Subcutaneous abdominal adipose tissue (tissue), 5 donors: Measurements from ENCODE around the gene ACAN.

Experiments used
- H3K27ac ChIP-seq: one replicate; pipeline ENCODE4 v1.7.0; 2013; ENCODE audit warnings: low read depth, mild to moderate bottlenecking, inconsistent platforms, low read length, moderate library complexity
- H3K27me3 ChIP-seq, 5 donors: one replicate each; pipeline ENCODE4 v1.7.0; 2013; ENCODE audit warnings: low read length in 5 of 5, inconsistent platforms in 1 of 5; ENCODE audit not compliant: control insufficient read depth in 5 of 5, insufficient read depth in 4 of 5
- H3K36me3 ChIP-seq, 5 donors: one replicate each; pipeline ENCODE4 v1.7.0; 2013; ENCODE audit warnings: low read length in 5 of 5; ENCODE audit not compliant: control insufficient read depth in 5 of 5, insufficient read depth in 5 of 5
- H3K4me1 ChIP-seq, 5 donors: one replicate each; pipeline ENCODE4 v1.7.0; 2013; ENCODE audit warnings: low read length in 5 of 5, mild to moderate bottlenecking in 3 of 5, moderate library complexity in 1 of 5; ENCODE audit not compliant: control insufficient read depth in 5 of 5, insufficient read depth in 5 of 5
- H3K4me3 ChIP-seq, 5 donors: one replicate each; pipeline ENCODE4 v1.7.0; 2013; ENCODE audit warnings: low read length in 5 of 5, low read depth in 1 of 5
- H3K9ac ChIP-seq, 5 donors: one replicate each; pipeline ENCODE4 v1.7.0; 2013; ENCODE audit warnings: low read length in 5 of 5, mild to moderate bottlenecking in 4 of 5, moderate library complexity in 3 of 5
- H3K9me3 ChIP-seq, 5 donors: one replicate each; pipeline ENCODE4 v1.7.0; 2013; ENCODE audit warnings: low read length in 5 of 5; ENCODE audit not compliant: control insufficient read depth in 5 of 5
- donor health status: healthy.
- donor health status: healthy.
- donor health status: healthy.
- donor health status: healthy.
- donor health status: healthy.

The ACAN gene

GRCh38 chr15:88838667-88839066, 35.4 kb downstream of the ACAN start:
- Histone ChIP-seq H3K4me1 (no peaks in the 10 kb centered on the region), H3K36me3 (no peaks in the 10 kb centered on the region), H3K27ac (no peak overlapping the region), H3K27me3 (peaks cover 0 to 8% (median 3%) of the 10 kb centered on the region in 5 donors), H3K9ac (no peak overlapping the region), H3K9me3 (no peaks in the 10 kb centered on the region), H3K4me3 (no peak overlapping the region)

- H3K36me3 ChIP-seq = no peaks in the 10 kb centered on the region
- H3K9me3 ChIP-seq = no peaks in the 10 kb centered on the region
- H3K4me1 ChIP-seq = no peaks in the 10 kb centered on the region
- H3K4me3 ChIP-seq = no peak overlapping the region
- no peak overlapping the region for H3K27ac ChIP-seq
- H3K27me3 ChIP-seq = peaks cover 0 to 10% (median 3%) of the 10 kb centered on the region in 5 donors
- H3K9ac ChIP-seq = no peak overlapping the region
Measured at GRCh38 chr15:88839146-88839545, 35.9 kb downstream of the ACAN start.

GRCh38 chr15:88839961-88840360, 36.7 kb downstream of the ACAN start:
- H3K9me3 ChIP-seq = no peaks in the 10 kb centered on the region
- no peaks in the 10 kb centered on the region for H3K4me1 ChIP-seq
- no peak overlapping the region for H3K27ac ChIP-seq
- H3K36me3 ChIP-seq = no peaks in the 10 kb centered on the region
- H3K4me3 ChIP-seq = no peak overlapping the region
- H3K9ac ChIP-seq = no peak overlapping the region
- H3K27me3 ChIP-seq = peaks cover 0 to 10% (median 3%) of the 10 kb centered on the region in 5 donors

GRCh38 chr15:88841236-88841635, 38.0 kb downstream of the ACAN start:
- Histone ChIP-seq H3K4me3 (no peak overlapping the region), H3K36me3 (no peaks in the 10 kb centered on the region), H3K4me1 (no peaks in the 10 kb centered on the region), H3K27ac (no peak overlapping the region), H3K9ac (no peak overlapping the region), H3K9me3 (no peaks in the 10 kb centered on the region), H3K27me3 (peaks cover 0 to 10% (median 3%) of the 10 kb centered on the region in 5 donors)

- Histone ChIP-seq H3K36me3 (no peaks in the 10 kb centered on the region), H3K9me3 (no peaks in the 10 kb centered on the region), H3K27ac (no peak overlapping the region), H3K4me3 (no peak overlapping the region), H3K27me3 (peaks cover 0 to 10% (median 3%) of the 10 kb centered on the region in 5 donors), H3K4me1 (no peaks in the 10 kb centered on the region), H3K9ac (no peak overlapping the region)
Measured at GRCh38 chr15:88842156-88842555, 38.9 kb downstream of the ACAN start.

GRCh38 chr15:88843334-88843733, 40.1 kb downstream of the ACAN start:
- Histone ChIP-seq H3K27ac (no peak overlapping the region), H3K9ac (no peak overlapping the region), H3K27me3 (peaks cover 0 to 10% (median 3%) of the 10 kb centered on the region in 5 donors), H3K4me3 (no peak overlapping the region), H3K4me1 (no peaks in the 10 kb centered on the region), H3K9me3 (no peaks in the 10 kb centered on the region), H3K36me3 (no peaks in the 10 kb centered on the region)

GRCh38 chr15:88844749-88845386, 41.6 kb downstream of the ACAN start:
- H3K9me3 ChIP-seq = no peaks in the 10 kb centered on the region

GRCh38 chr15:88845616-88846015, 42.4 kb downstream of the ACAN start:
- H3K36me3 ChIP-seq = no peaks in the 10 kb centered on the region
- H3K9me3 ChIP-seq = no peaks in the 10 kb centered on the region
- H3K9ac ChIP-seq = no peak overlapping the region
- peaks cover 0 to 10% (median 3%) of the 10 kb centered on the region in 5 donors for H3K27me3 ChIP-seq
- H3K4me1 ChIP-seq = no peaks in the 10 kb centered on the region
- H3K4me3 ChIP-seq = no peak overlapping the region
- H3K27ac ChIP-seq = no peak overlapping the region

More at GRCh38 chr15:88844749-88845386, 41.6 kb downstream of the ACAN start:
- Histone ChIP-seq H3K36me3 (no peaks in the 10 kb centered on the region), H3K4me1 (no peaks in the 10 kb centered on the region), H3K27me3 (peaks cover 0 to 10% (median 3%) of the 10 kb centered on the region in 5 donors), H3K4me3 (no peak overlapping the region), H3K27ac (no peak overlapping the region), H3K9ac (no peak overlapping the region)

- H3K27ac ChIP-seq = no peak overlapping the region
- H3K4me3 ChIP-seq = no peak overlapping the region
- no peak overlapping the region for H3K9ac ChIP-seq
- no peaks in the 10 kb centered on the region for H3K9me3 ChIP-seq
- H3K4me1 ChIP-seq = no peaks in the 10 kb centered on the region
- peaks cover 0 to 12% (median 11%) of the 10 kb centered on the region in 5 donors for H3K27me3 ChIP-seq
- no peaks in the 10 kb centered on the region for H3K36me3 ChIP-seq
Measured at GRCh38 chr15:88847144-88847543, 43.9 kb downstream of the ACAN start.

- H3K27me3 ChIP-seq = peaks cover 6 to 15% (median 12%) of the 10 kb centered on the region in 5 donors
- no peak overlapping the region for H3K4me3 ChIP-seq
- H3K9ac ChIP-seq = no peak overlapping the region
- no peaks in the 10 kb centered on the region for H3K4me1 ChIP-seq
- no peak overlapping the region for H3K27ac ChIP-seq
- H3K36me3 ChIP-seq = no peaks in the 10 kb centered on the region
- no peaks in the 10 kb centered on the region for H3K9me3 ChIP-seq
Measured at GRCh38 chr15:88848203-88848602, 45.0 kb downstream of the ACAN start.
